Upper lobe of left lung (tissue), 6 donors: ENCODE data around the gene GLI1. TPM values are rescaled to one million over a fixed set of nuclear protein-coding genes. Genes with fewer than 3 reads are reported as not detected.
A peak's percentile ranks its signal among the peaks of the same experiment; 100 is the strongest.
"Not testable (repeated sequence)": the region's sequence is repeated elsewhere in the genome, so short reads cannot be mapped to it uniquely, and the experiment has no call there.

Source experiments
- ATAC-seq, 2 donors: fragments of 200-7000 bp; cut with Tn5 transposase; one replicate each; pipeline ENCODE4 v1.9.1; 2022; ENCODE audit warnings: mild to moderate bottlenecking in 2 of 2, moderate library complexity in 2 of 2; ENCODE audit not compliant: low FRiP score in 2 of 2
- DNase-seq, 2 donors: peaks; one replicate each; pipeline ENCODE4 v3.0.0-alpha.2; 2019 to 2020
- H3K27ac ChIP-seq, 4 donors: fragments of 200-600 bp; sonication (generic); one replicate each; pipeline ENCODE4 v1.5.1; 2016 to 2019
- H3K27me3 ChIP-seq, 4 donors: fragments of 200-600 bp; sonication (generic); one replicate each; pipeline ENCODE4 v1.5.1; 2017 to 2019
- H3K36me3 ChIP-seq, 4 donors: fragments of 200-600 bp; sonication (generic); one replicate each; pipeline ENCODE4 v1.5.1; 2016 to 2019
- H3K4me1 ChIP-seq, 4 donors: fragments of 200-600 bp; sonication (generic); one replicate each; pipeline ENCODE4 v1.5.1; 2018 to 2019
- H3K4me3 ChIP-seq, 4 donors: fragments of 200-600 bp; sonication (generic); one replicate each; pipeline ENCODE4 v1.5.1; 2017 to 2019; ENCODE audit warnings: mild to moderate bottlenecking in 2 of 4, moderate library complexity in 1 of 4
- H3K9me3 ChIP-seq, 4 donors: fragments of 200-600 bp; sonication (generic); one replicate each; pipeline ENCODE4 v1.5.1; 2018 to 2019
- EP300 ChIP-seq, 4 donors: sonication (generic); formaldehyde crosslinking; IDR thresholded peaks; one replicate each; pipeline ENCODE4 v1.5.1; 2017; ENCODE audit warnings: antibody characterized with exemption in 4 of 4, control low read depth in 2 of 4
- POLR2A ChIP-seq, 4 donors: fragments of 450-650 bp; IDR thresholded peaks; one replicate each; pipeline ENCODE4 v1.5.1; 2016 to 2017; ENCODE audit warnings: antibody characterized with exemption in 4 of 4, mild to moderate bottlenecking in 2 of 4
- POLR2AphosphoS5 ChIP-seq, 2 donors: sonication (generic); formaldehyde crosslinking; IDR thresholded peaks; one replicate each; pipeline ENCODE4 v1.5.1; 2017; ENCODE audit warnings: antibody characterized with exemption in 2 of 2
- WGBS, 2 donors: methylation state at CpG; one replicate each; pipeline ENCODE4 v1.1.5; 2017 to 2018; 5-methylcytosine and 5-hydroxymethylcytosine counted together
- total RNA-seq, 6 donors: library from RNA; depleted of rRNA in 4 of 6; stranded (reverse); fragments of >200 nt in 4 of 6; gene quantifications; one replicate each; pipeline versions ENCODE4 v1.1.0 to v1.2.1, GENCODE V29; 2016 to 2021
- TF ChIP-seq, protein P1 (sequence below), 6 experiments: fragments of 450-650 bp in 4 of 6; fragments of 200-600 bp in 2 of 6; sonication (generic) in 2 of 6; IDR thresholded peaks; one replicate each; pipeline ENCODE4 v1.5.1; 2016 to 2019; ENCODE audit warnings: antibody characterized with exemption in 6 of 6
- donor health status: DM: no; HTN: no; CAD: no; lungs with moderate emphysema.
- donor health status: DM: no; HTN: yes; CAD: no; lungs with severe emphysema.

GLI1 gene
- total RNA-seq, 6 donors from 2014 or later: 0.69 to 3.0 (median 1.5) TPM; not detected in 2

- Histone ChIP-seq H3K9me3 (no peaks in the 10 kb centered on the region), H3K4me3 (no peak overlapping the region), H3K27me3 (no peaks in the 10 kb centered on the region), H3K27ac (no peak overlapping the region), H3K4me1 (peaks cover 19 to 33% (median 22%) of the 10 kb centered on the region in 4 donors), H3K36me3 (peaks cover 21 to 80% (median 61%) of the 10 kb centered on the region in 4 donors)
- TF ChIP-seq POLR2AphosphoS5 (IDR thresholded peaks at IDR 0.05) (no peak), EP300 (IDR thresholded peaks at IDR 0.05) (no peak), POLR2A (IDR thresholded peaks at IDR 0.05) (no peak)
- TF ChIP-seq, protein P1, sequence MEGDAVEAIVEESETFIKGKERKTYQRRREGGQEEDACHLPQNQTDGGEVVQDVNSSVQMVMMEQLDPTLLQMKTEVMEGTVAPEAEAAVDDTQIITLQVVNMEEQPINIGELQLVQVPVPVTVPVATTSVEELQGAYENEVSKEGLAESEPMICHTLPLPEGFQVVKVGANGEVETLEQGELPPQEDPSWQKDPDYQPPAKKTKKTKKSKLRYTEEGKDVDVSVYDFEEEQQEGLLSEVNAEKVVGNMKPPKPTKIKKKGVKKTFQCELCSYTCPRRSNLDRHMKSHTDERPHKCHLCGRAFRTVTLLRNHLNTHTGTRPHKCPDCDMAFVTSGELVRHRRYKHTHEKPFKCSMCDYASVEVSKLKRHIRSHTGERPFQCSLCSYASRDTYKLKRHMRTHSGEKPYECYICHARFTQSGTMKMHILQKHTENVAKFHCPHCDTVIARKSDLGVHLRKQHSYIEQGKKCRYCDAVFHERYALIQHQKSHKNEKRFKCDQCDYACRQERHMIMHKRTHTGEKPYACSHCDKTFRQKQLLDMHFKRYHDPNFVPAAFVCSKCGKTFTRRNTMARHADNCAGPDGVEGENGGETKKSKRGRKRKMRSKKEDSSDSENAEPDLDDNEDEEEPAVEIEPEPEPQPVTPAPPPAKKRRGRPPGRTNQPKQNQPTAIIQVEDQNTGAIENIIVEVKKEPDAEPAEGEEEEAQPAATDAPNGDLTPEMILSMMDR (IDR thresholded peaks at IDR 0.05): no peak
- 67 to 83% methylated on average over 3 of the region's 3 CpGs for WGBS, 2 donors
- no peak for DNase-seq
- ATAC-seq: no peak
Observed at GRCh38 chr12:57515408-57515933, 55.9 kb downstream of the GLI1 start.

GRCh38 chr12:57515934-57516541, 56.5 kb downstream of the GLI1 start:
- no peak overlapping the region for H3K27ac ChIP-seq
- ATAC-seq (no peak), DNase-seq (no peak)
- TF ChIP-seq, protein P1 (IDR thresholded peaks at IDR 0.05): no peak
- TF ChIP-seq EP300 (IDR thresholded peaks at IDR 0.05): no peak
- TF ChIP-seq POLR2A (IDR thresholded peaks at IDR 0.05): no peak
- TF ChIP-seq POLR2AphosphoS5 (IDR thresholded peaks at IDR 0.05): no peak
- peaks cover 21 to 74% (median 59%) of the 10 kb centered on the region in 4 donors for H3K36me3 ChIP-seq
- no peaks in the 10 kb centered on the region for H3K9me3 ChIP-seq
- WGBS, 2 donors: 78 to 81% methylated on average over 11 of the region's 11 CpGs
- no peaks in the 10 kb centered on the region for H3K27me3 ChIP-seq
- no peak overlapping the region for H3K4me3 ChIP-seq
- peaks cover 21 to 36% (median 25%) of the 10 kb centered on the region in 4 donors for H3K4me1 ChIP-seq

DNA sequence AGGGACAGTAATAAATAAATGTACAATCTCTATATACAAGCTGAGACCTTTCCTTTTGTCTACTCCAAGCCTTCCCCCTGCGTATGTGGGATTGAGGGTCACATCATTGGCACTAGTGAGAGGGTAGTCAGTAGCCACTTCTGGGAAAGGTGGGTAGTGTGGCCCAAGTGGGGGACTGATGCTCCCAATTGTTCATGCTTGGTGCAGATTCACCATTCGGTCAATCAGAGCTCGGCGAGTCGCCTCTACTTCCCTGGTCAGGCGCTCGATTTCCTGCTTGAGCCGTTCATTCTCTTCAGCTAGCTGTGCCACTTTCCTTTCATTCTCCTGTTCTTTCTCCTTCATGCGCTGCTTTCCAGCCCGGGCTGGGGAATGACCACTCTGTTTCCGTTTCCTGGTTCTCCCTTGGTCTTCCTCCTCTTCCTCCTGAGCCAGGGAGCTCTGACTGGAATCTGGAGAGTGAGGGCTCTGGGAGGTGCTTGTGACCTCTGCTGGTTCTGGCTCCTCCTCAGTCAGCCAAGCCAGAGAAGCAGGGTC, 57.1 kb downstream of the GLI1 start:
- peaks cover 27 to 42% (median 31%) of the 10 kb centered on the region in 4 donors for H3K4me1 ChIP-seq
- DNase-seq (no peak), ATAC-seq (no peak)
- no peak overlapping the region for H3K4me3 ChIP-seq
- peak overlapping the region in 2 of 4 donors; percentile 50 to 99 for H3K27ac ChIP-seq
- peaks cover 21 to 68% (median 53%) of the 10 kb centered on the region in 4 donors for H3K36me3 ChIP-seq
- no peaks in the 10 kb centered on the region for H3K27me3 ChIP-seq
- WGBS, 2 donors: 84% methylated on average over 11 of the region's 11 CpGs
- TF ChIP-seq POLR2A (IDR thresholded peaks at IDR 0.05) (no peak), POLR2AphosphoS5 (IDR thresholded peaks at IDR 0.05) (no peak), EP300 (IDR thresholded peaks at IDR 0.05) (no peak)
- TF ChIP-seq, protein P1 (IDR thresholded peaks at IDR 0.05): no peak
- H3K9me3 ChIP-seq: no peaks in the 10 kb centered on the region

- peaks cover 30 to 47% (median 36%) of the 10 kb centered on the region in 4 donors for H3K4me1 ChIP-seq
- TF ChIP-seq POLR2A (IDR thresholded peaks at IDR 0.05): no peak
- no peak for TF ChIP-seq POLR2AphosphoS5 (IDR thresholded peaks at IDR 0.05)
- no peak for TF ChIP-seq EP300 (IDR thresholded peaks at IDR 0.05)
- TF ChIP-seq, protein P1 (IDR thresholded peaks at IDR 0.05): no peak
- 0 to 33% methylated on average over 1 of the region's 1 CpG for WGBS, 2 donors
- no peaks in the 10 kb centered on the region for H3K9me3 ChIP-seq
- peak overlapping the region in 2 of 4 donors; percentile 50 to 99 for H3K27ac ChIP-seq
- ATAC-seq (no peak), DNase-seq (no peak)
- no peak overlapping the region for H3K4me3 ChIP-seq
- H3K27me3 ChIP-seq: no peaks in the 10 kb centered on the region
- peaks cover 21 to 63% (median 48%) of the 10 kb centered on the region in 4 donors for H3K36me3 ChIP-seq
Observed at GRCh38 chr12:57517187-57517586, 57.6 kb downstream of the GLI1 start.

GRCh38 chr12:57517718-57518117, 58.1 kb downstream of the GLI1 start:
- Histone ChIP-seq H3K36me3 (peaks cover 21 to 58% (median 43%) of the 10 kb centered on the region in 4 donors), H3K27ac (peak overlapping the region in 1 of 4 donors; percentile 99), H3K4me1 (peaks cover 30 to 48% (median 37%) of the 10 kb centered on the region in 4 donors)
- H3K4me3 ChIP-seq, ATAC-seq, DNase-seq, H3K9me3 ChIP-seq, H3K27me3 ChIP-seq: not testable (repeated sequence)
- 93 to 97% methylated on average over 10 of the region's 10 CpGs for WGBS, 2 donors
